Activated gamma-delta T cell (primary cell): ENCODE measurements around the gene GPC6.

Experiments
- DNase-seq: peaks from one replicate; lab custom pipeline; 2025; lab: John Stamatoyannopoulos, UW

GPC6 gene

DNA sequence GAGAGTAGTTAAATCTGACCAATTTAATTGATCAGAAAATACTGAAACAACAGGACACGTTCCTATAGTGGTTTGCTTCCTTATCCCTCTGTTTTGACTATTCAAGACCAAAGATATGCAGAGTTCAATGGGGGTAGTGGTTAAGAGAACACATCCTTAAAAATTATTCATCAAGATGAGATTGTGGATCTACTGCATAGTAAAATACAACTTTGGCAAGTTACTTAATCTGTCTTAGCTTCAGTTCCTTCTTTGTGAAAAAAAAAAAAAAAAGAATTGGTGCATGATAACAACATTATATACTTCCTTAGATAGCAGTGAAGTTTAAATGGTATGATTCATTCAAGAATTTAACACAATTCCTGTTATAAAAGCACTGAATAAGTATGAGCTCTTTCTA, 700.8 kb downstream of the GPC6 start:
- no peak for DNase-seq

DNA sequence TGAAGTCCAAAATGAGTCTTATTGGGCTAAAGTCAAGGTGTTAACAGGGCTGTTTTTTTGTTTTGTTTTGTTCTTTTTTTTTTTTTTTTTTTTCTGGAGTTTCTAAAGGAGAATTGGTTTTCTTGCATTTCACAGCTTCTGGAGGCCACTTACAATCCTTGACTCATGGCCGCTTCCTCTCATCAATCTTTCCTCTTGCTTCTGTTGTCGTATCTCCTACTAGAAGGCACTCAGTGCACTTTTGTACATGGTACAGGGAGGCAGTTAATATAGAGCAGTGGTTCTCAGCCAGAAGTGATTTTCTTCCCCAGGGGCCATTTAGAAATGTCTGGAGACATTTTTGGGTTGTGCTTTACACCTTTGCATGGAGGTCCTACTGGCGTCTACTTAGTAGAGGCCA, 706.3 kb downstream of the GPC6 start:
- no peak for DNase-seq

DNA sequence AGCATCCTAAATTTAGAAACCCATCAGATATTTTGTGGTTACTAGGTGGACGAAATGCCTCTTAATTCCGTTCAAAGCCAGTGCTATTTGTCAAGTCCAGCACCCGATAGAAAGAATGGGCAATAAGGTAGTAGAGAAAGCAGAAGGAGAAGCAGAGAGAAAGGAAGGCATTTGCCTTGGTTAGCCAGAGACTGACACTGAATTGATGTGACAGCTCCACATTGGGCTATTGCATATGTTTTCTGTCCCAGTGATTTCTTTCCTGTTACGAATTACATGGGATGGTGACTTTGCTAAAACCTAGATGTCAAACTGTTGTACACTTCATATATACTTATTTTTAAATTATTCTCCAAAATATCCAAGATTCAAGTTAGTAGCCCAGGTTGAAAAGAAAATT, 710.3 kb downstream of the GPC6 start:
- DNase-seq: no peak

DNA sequence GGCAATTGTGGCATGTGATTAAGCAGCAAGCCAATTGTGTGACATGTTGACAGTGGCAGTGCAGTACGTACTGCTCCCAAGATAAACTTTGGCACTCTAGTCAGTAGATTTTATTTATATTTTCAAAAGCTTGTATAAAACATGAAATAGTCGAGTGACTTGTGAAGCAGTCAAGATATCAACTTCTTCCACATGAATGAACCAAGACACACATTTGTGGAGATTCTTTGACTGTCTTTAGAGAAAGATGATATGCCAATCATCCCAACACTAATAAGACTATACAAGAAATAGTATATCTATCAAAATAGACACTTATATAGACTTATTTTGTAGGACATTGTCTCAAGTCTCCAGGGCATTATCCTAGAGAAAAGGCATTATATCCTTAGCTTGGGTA, 714.8 kb downstream of the GPC6 start:
- DNase-seq: no peak

DNA sequence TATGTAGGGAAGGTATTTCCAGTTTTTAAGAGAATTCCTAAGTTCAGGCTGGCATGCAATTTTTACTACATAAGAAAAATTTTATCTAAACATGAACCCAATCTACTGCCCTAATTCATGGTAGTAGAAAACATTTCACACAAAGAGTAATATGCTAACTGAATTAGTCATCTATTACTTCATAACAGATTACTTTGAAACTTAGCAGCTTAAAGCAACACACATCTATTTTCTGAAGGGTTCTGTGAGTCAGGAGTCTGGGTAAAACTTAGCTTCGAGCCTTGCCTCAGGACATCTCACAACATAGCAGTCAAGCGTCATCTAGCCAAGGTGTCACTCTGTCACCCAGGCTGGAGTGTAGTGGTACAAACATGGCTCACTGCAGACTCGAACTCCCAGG, 715.4 kb downstream of the GPC6 start:
- no peak for DNase-seq

DNA sequence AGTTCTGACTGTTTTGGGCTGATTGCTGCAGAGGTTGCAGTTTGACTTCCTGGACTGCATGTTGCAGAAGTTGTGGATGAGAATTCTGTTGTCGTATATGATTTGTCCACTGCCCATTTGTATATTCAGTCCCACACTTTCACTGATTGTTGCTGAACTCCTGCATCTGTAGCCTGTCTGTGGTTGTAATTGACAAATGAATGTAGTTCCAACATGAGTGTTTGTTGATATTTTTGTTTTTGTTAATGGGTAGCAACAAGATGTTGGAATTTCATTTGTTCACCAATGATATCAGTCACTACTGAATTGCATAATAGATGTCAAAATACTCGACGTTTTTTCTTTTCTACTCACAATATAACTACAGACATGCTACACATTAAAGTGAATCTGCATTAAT, 719.0 kb downstream of the GPC6 start:
- no peak for DNase-seq

DNA sequence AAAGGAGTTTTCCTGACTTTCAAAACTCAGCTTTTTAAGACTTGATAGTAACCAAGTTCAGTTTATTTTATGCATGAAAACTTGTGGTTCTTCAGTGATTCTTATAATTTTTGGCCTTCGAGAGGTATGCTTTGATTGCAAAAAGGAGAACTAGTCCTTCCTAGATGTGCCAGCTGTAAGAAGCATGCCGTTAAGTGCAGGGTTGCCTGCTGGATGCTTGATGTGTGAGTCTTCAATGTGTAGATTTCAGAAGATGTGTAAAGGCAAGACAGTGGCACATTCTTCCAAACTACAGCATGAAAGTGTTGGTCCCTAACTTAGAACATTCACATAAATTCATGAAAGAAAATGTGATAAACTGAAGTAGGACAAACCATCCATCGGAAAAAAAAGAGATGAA, 720.4 kb downstream of the GPC6 start:
- DNase-seq: no peak

DNA sequence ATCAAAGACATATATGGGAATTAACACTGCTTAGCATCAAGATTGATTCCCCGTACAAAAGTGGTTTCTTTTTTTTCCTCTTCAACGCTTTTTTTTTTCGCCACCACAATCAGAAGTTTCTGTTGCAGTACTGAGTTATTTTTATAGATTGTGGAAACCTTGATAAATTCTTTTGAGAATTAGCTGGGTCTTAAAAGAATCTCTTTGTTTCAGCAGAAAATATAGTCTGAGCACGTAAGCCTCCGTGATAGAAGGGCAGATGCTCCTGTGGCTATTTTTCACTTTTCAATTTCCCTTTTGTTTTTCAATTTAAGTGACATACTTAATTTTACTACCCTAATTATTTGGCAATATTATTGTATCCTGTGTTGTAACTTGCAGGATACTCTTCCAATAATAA, 721.0 kb downstream of the GPC6 start:
- DNase-seq: no peak

DNA sequence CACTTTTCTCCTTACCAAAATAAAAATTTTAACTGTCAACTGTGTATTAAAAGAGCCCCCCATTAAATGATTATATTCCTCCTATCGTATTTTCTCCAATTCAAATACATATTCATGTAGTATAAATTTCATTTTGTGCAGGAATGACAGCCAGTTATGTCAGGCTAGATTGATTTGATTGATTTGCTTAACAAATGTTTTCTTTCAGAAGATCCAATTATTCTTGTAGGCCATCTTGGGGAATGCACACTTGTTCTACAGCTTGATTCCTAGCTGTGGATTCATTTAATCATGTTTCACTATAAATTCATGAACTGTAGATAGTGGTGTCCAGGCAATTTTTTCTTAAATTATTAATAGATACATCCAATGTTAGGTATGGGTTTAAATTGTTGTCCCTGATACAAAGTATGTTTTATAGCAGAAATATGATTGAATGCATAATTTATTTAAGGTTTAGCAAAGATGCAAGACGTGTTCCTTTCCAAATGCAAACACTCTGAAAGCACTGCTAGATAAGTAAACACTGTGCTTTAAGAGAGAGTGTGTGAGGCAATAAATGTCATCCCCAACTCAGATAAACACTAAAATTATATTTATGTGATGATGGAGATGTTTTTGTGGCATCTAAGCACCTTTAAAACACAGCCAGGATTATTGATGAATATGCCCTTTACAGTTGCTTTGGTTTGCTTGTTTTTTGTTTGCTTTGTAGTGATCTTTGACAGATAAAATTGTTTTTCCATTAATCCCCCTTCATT, 721.7 kb downstream of the GPC6 start:
- DNase-seq: no peak

DNA sequence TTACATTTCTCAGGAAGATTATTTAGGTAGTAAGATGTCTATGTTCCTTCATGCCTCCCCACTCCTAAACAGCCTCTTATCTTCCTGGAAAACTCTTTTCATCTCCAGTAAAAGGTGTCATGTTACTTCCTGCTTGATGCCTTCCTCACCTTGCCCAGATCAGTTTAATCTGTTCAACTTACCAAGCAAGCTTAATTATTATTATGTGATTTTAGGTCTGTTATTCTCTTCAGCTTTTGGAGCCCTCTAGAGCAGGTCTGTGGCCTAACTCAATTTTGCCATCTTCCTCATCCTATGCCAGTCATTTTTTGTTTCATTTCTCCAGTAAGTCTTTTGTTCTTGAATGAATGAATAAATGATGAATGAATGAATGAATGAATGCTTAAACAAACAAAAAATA, 724.5 kb downstream of the GPC6 start:
- DNase-seq: no peak

DNA sequence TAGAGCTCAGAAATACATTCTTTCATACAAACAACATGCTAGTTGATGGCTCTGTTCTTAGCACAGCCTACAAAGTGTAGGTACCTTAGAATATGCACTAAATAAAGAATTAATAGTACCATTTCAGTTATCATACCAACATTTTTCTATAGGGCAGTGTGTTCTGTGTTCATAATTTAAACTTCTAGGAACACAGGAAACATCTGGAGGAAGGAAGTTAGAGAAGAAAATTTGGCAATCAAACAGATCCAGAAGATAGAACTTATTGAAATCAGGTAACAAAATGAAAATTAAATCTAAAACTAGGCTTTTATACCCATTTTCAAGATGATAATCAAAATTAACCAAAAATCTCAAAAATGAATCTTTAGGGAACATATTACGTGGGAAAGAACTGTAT, 725.3 kb downstream of the GPC6 start:
- DNase-seq: no peak

DNA sequence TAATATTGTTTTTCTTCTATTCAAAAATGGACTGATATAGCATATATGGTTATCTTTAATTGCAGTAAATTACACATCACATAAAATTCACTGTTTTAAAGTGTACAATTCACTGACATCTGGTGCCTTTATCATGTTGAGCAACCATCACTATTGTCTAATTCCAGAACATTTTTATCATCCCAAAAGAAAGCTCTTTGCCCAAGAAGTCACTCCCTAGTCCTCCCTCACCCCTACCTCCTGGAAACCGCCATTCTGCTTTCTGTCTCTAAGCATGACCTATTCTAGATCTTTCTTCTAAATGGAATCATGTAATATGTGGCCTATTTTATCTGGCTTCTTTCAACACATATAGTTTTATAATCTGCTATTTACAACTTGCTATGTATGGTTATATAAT, 727.2 kb downstream of the GPC6 start:
- DNase-seq: no peak

DNA sequence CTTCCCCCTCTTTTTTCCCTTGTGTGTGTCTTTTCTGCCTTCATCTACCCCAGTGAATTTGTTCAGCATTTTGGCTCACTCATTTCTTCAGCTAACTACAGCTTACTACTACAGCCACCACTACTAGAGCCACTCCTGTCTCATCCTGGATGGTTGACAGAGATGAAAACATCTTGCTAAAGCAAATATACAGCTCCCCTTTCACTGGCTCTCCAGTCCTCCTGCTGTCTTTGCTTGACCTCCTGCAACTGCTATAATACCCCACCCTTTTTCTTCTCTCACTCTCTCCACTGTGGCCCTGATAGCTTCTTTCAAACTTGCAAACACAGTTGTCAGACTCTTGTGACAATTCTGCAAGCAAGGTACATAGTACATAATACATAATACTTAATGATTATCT, 729.3 kb downstream of the GPC6 start:
- DNase-seq: no peak

DNA sequence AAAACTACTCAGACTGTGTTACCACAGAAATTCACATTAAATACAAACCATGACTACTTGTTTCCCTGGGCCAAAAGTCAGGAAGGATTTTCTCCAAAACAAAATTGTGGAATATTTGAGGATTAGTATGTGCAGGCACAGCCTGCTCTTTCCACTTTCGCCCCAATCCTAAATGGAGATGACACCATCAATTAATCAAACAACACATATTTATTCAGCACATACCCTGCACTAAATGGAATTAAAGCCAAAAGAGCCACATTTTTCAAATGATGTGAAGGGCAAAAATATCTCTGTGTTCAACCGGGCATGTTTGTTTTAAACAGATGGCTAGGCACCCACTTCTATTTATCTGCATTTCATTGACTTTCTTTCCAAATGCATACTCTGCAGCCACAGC, 729.8 kb downstream of the GPC6 start:
- no peak for DNase-seq

DNA sequence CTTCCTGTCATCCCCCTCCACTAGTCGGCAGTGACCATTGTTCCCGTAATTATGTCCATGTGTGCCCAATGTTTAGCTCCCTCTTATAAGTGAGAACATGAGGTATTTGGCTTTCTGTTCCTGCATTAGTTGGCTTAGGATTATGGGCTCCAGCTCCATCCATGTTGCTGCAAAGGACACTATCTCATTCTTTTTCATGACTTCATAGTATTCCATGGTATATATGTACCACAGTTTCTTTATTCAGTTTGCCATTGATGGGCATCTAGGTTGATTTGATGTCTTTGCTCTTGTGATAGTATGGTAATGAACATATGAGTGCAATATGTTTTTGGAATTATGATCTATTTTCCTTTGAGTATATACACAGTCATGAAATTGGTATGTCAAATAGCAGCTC, 730.8 kb downstream of the GPC6 start:
- no peak for DNase-seq

DNA sequence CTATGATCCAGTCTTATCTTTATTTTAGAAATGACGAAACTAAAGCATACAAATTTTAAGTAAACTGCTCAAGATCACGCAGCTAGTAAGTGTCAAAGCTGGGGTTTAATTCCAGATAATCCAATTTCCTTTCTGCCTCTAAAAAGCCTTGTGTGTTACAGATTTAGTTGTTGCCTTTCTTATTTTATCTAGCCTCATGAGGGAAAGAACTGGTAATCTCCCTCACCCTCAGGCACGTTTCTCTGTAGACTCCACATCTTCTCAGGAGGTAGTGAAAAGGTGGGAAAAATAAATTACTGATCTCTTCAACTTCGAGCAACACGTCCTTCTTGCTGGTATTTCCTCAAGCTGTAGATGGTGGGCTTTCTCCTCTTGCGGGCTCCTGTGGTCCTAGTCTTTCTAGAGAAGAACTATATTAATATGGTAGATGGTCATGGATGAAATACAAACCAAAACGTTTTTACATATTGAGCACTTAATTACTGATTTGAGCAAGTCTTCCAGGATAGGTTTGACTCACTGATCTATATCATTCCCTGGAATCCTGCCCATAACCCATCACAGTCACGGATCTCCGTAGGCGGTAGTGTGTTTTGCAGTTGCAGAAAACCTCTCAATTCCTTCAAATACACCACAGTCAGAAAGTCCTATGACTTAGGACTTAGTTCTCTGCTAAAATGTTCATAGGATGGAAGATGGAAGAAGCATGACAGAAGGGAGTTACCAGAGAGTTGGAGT, 733.4 kb downstream of the GPC6 start:
- DNase-seq: no peak

DNA sequence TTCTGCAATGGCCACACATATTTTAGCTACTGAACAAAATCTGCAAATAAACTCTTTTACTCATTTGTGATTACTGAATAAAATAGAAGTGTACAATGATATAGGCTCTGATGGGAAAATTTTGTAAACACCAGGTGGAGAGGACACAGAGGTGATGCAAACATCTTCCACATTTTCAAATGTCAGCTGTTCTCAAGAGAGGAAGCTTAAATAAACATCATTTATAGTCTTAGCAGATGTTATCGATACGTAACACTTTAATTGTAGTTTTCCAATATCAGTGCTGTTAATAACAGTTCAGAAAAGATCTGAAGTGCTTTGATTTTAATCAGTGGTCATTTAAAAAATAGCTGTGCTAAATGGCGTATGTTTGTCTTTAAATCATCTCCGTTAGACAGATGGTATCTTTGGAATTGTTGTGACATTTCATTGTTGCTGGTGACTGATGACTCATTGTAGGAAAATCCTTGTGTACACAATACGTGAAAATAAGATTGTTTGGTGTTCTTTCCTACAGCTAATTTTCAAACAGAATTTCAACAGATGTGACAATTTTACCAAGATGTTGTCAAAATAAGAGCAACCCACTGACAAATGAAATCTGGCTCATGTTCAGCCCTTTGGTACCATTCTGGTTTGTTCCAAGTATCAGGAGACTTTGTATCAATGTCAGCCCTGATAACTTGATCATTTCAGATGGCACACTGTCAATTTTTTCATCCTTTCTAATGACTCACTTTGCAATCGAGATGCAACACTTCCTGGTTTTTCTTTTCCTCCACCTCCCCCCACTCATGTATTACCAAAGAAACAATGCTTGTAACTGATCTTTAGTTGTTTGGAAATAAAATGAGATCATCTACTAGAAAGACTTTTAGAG, 736.9 kb downstream of the GPC6 start:
- DNase-seq: no peak

DNA sequence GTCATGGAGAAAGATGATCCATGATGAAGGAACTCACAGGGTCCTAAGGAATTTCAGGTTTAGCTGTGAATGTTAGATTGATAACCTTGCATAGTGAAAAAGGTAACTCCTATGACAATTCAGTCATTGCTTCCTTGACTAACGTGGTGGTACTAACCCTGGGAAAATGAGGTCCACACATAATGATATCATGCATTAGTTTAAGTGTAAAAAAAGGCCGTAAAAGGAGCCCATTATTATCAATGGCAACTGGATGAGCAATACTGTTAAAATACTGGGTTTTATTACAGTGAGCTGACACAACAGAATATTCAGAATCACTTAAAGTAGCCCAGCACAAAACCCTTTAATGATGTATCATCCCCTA, 737.5 kb downstream of the GPC6 start:
- no peak for DNase-seq

DNA sequence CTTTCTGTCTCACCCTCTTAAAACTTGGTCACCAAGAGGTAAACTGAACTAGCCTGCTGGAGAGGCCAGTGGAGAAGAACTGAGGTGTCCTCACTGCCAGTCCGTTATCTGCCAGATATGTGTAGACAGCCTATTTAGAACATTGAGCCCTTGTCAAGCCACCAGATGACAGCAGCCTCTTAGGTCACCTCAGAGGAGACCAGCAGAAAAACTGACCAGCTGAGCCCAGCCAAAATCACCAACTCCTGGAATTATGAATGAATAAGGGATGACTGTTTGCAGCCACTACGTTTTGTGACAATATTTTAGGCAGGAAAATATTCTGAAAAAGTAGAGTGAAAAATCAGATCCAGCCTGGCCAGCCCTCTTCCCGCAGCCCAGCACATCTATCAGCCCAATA, 739.0 kb downstream of the GPC6 start:
- no peak for DNase-seq

DNA sequence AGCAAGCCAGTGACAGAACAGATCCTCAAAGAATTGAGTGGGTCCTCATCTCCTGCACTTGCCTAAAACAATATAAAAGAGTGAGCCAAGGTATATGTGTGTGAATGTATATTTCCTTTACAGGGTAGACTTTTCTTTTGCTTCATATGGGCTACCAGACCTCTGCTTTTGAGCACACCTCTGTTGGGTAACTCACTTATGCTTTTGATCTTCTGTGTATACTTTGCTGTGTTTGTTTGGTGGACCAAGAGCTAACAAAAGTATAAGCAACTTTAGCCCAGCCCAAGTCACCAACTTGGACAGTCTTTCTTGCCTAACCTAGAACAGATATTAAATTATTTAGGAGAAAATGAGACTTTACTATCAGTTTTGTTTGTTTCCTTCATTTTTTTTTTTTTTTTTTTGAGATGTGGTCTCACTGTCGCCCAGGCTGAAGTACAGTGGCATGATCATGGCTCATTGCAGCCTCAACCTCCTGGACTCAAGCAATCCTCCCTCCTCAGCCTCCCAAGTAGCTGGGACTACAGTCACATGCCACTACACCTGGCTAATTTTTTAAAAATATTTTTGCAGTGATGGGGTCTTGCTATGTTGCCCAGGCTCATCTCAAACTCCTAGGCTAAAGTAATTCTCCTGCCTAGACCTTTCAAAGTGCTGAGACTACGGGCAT, 739.8 kb downstream of the GPC6 start:
- DNase-seq: no peak

DNA sequence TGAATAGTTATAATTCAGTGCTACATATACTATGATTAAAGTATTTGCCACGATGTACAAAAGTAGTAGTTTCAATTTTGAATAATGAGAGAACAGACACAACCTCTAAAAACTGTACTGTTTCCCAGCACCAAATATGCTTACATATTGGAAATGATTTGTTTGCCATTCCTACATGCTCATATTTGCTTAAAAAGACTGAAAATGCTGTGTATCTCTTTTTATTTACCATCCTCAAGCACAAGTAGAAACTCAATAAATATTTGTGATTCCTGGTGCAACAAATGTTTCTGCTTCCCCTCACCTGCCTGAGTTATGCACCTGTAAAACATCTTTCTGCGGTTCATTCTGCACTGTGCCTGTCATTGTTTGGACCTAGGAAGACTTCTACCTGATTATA, 740.7 kb downstream of the GPC6 start:
- no peak for DNase-seq

DNA sequence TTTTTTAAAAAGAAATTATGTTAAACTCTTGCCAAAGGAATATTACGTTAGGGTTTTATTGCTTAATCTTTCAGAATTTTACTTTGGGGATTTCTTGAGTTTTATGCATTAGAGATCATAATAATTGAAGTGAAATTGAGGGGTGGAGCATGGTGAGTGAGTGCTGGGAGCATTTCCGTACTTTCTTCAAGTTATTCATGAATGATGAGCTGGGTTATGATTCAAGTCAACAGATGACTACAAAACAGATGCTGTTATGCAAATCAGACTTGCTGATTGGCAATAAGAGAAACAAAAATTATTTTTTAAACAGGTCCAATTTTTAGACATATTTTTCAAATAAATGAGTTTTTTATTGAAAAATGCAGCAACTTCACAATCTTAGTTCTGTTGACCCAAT, 748.6 kb downstream of the GPC6 start:
- DNase-seq: no peak
